GM18858 (cell line): Measurements from ENCODE around the gene ASCC3.
A peak's percentile ranks its signal among the peaks of the same experiment; 100 is the strongest.
"Not testable (repeated sequence)": the region's sequence is repeated elsewhere in the genome, so short reads cannot be mapped to it uniquely, and the experiment has no call there.

Source experiments
- ATAC-seq: cut with Tn5 transposase; IDR thresholded peaks from one replicate; pipeline ENCODE4 v1.9.1; 2021; ENCODE audit not compliant: unreplicated experiment

The ASCC3 gene

GRCh38 chr6:100670056-100670455 lies 211.1 kb downstream of the ASCC3 start:
- ATAC-seq, result no peak

- peak; percentile 99 for ATAC-seq
These were observed 216.1 kb downstream of the ASCC3 start for GRCh38 chr6:100665041-100665380.

GRCh38 chr6:100664274-100665040 lies 216.7 kb downstream of the ASCC3 start:
- peak; percentile 18 for ATAC-seq

GRCh38 chr6:100663219-100663863 lies 217.8 kb downstream of the ASCC3 start:
- ATAC-seq, result no peak

GRCh38 chr6:100662264-100662663 lies 218.9 kb downstream of the ASCC3 start:
- ATAC-seq, result no peak

GRCh38 chr6:100658486-100658885 lies 222.6 kb downstream of the ASCC3 start:
- no peak for ATAC-seq

GRCh38 chr6:100657678-100658330 lies 223.3 kb downstream of the ASCC3 start:
- ATAC-seq, result peak; percentile 68

GRCh38 chr6:100641147-100641546 lies 240.0 kb downstream of the ASCC3 start:
- ATAC-seq, result not testable (repeated sequence)

- no peak for ATAC-seq
These were observed 247.9 kb downstream of the ASCC3 start for GRCh38 chr6:100633096-100633777.

GRCh38 chr6:100630536-100630935 lies 250.6 kb downstream of the ASCC3 start:
- ATAC-seq, result no peak

GRCh38 chr6:100627911-100628758 lies 253.0 kb downstream of the ASCC3 start:
- no peak for ATAC-seq

GRCh38 chr6:100626721-100627120 lies 254.4 kb downstream of the ASCC3 start:
- no peak for ATAC-seq

- ATAC-seq, result no peak
These were observed 258.0 kb downstream of the ASCC3 start for GRCh38 chr6:100622907-100623692.

GRCh38 chr6:100620085-100620840 lies 260.9 kb downstream of the ASCC3 start:
- no peak for ATAC-seq

GRCh38 chr6:100618351-100618671 lies 262.8 kb downstream of the ASCC3 start:
- ATAC-seq, result no peak

GRCh38 chr6:100617633-100618350 lies 263.3 kb downstream of the ASCC3 start:
- ATAC-seq, result peak; percentile 75

- ATAC-seq, result no peak
These were observed 266.2 kb downstream of the ASCC3 start for GRCh38 chr6:100614933-100615332.

GRCh38 chr6:100614386-100614785 lies 266.7 kb downstream of the ASCC3 start:
- ATAC-seq, result no peak

GRCh38 chr6:100613656-100614055 lies 267.5 kb downstream of the ASCC3 start:
- no peak for ATAC-seq
